Muscle of arm (tissue), 12 donors: ENCODE results near the gene KAT2B. TPM values are rescaled to one million over a fixed set of nuclear protein-coding genes. Genes with fewer than 3 reads are reported as not detected.
"Not testable (repeated sequence)": the region's sequence is repeated elsewhere in the genome, so short reads cannot be mapped to it uniquely, and the experiment has no call there.

Experiments
- DNase-seq: peaks from one replicate; pipeline ENCODE4 v3.0.0-alpha.2; 2013
- polyA plus RNA-seq, 12 donors: library from polyadenylated mRNA; unstranded; fragments of 120-200 nt; gene quantifications; one replicate each; pipeline ENCODE4 v1.2.1, GENCODE V29; 2013; ENCODE audit not compliant: insufficient read length in 12 of 12

KAT2B gene
- polyA plus RNA-seq, 12 donors: 15.4 to 31.3 (median 25.7) TPM; not detected in 1

- DNase-seq: peak; percentile 75
Observed at GRCh38 chr3:20040548-20041196, 426 bp downstream of the KAT2B start.

GRCh38 chr3:20041197-20041780 is 1.0 kb downstream of the KAT2B start:
- DNase-seq: peak; percentile 82

GRCh38 chr3:20042331-20042730 is 2.1 kb downstream of the KAT2B start:
- DNase-seq: no peak

- no peak for DNase-seq
Observed at GRCh38 chr3:20043396-20043795, 3.1 kb downstream of the KAT2B start.

GRCh38 chr3:20043825-20044224 is 3.6 kb downstream of the KAT2B start:
- DNase-seq: no peak

GRCh38 chr3:20045141-20045540 is 4.9 kb downstream of the KAT2B start:
- DNase-seq: not testable (repeated sequence)

- DNase-seq: no peak
Observed at GRCh38 chr3:20046556-20046955, 6.3 kb downstream of the KAT2B start.

- DNase-seq: no peak
Observed at GRCh38 chr3:20047341-20047779, 7.1 kb downstream of the KAT2B start.

GRCh38 chr3:20047976-20048883 is 8.0 kb downstream of the KAT2B start:
- peak; percentile 61 for DNase-seq

- DNase-seq: no peak
Observed at GRCh38 chr3:20051123-20051806, 11.0 kb downstream of the KAT2B start.

GRCh38 chr3:20052851-20053250 is 12.6 kb downstream of the KAT2B start:
- DNase-seq: no peak

GRCh38 chr3:20054549-20054987 is 14.3 kb downstream of the KAT2B start:
- DNase-seq: no peak

GRCh38 chr3:20055020-20055775 is 15.0 kb downstream of the KAT2B start:
- no peak for DNase-seq

- no peak for DNase-seq
Observed at GRCh38 chr3:20055842-20056241, 15.6 kb downstream of the KAT2B start.

GRCh38 chr3:20056725-20057611 is 16.7 kb downstream of the KAT2B start:
- no peak for DNase-seq

GRCh38 chr3:20057612-20058180 is 17.4 kb downstream of the KAT2B start:
- no peak for DNase-seq

GRCh38 chr3:20059929-20060328 is 19.7 kb downstream of the KAT2B start:
- no peak for DNase-seq

GRCh38 chr3:20060974-20061685 is 20.9 kb downstream of the KAT2B start:
- no peak for DNase-seq

GRCh38 chr3:20062996-20063395 is 22.8 kb downstream of the KAT2B start:
- no peak for DNase-seq
